ENCODE results near the gene DNM3. TPM values are rescaled to one million over a fixed set of nuclear protein-coding genes. Genes with fewer than 3 reads are reported as not detected.

The DNM3 gene
- total RNA-seq, 1 donor from 2014 or later, result 4.7 TPM

DNA sequence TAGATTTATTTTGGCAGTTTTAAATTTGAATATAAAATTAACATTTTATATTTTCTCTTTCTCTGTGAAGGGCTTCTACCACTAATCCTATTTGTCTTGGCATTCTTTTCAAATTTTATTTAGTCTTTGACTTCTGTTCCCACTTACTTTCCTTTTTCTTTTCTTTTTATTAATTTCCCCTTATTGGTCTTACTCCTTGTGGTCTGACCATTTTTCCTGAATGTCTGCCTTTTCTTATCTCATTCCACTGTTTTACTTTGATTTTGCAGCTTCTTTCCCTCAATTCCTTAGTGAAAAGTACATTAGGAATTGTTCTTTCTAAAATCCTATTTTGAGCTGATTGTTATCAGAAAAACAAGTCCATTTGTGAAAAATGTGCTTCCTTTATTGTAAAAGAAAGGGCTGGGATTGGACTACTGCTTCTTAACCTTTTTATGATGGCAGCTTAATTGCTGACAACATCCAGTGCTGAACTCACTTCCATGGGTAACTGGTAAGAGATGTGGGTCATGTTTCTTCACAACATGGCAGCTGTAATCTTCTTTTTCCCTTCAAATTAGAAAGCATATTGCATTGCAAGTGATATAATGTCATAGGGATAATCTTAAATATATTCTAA is 284.6 kb downstream of the DNM3 start:
- Mint-ChIP-seq H3K9me3 (ENCODE audit: unreplicated experiment) (no peaks in the 10 kb centered on the region), H3K36me3 (ENCODE audit: low read depth, unreplicated experiment) (no peaks in the 10 kb centered on the region), H3K27me3 (ENCODE audit: low read depth, unreplicated experiment) (no peaks in the 10 kb centered on the region), H3K4me1 (ENCODE audit: low read depth, unreplicated experiment) (no peaks in the 10 kb centered on the region), H3K27ac (ENCODE audit: unreplicated experiment) (no peak overlapping the region), H3K4me3 (ENCODE audit: unreplicated experiment) (no peak overlapping the region)
- Histone ChIP-seq H4K20me1 (ENCODE audit: insufficient read depth, low read length) (no peaks in the 10 kb centered on the region), H2AFZ (ENCODE audit: low read depth, low read length) (no peak overlapping the region), H3K27ac (ENCODE audit: low read depth, low read length) (no peak overlapping the region), H3K9ac (ENCODE audit: low read length) (no peak overlapping the region), H3K4me3 (ENCODE audit: insufficient read depth, low read depth, low read length) (no peak overlapping the region), H3K27me3 (ENCODE audit: insufficient read depth, low read length) (no peaks in the 10 kb centered on the region), H3K9me3 (ENCODE audit: insufficient read depth, low read depth, low read length) (no peaks in the 10 kb centered on the region), H3K4me1 (ENCODE audit: insufficient read depth, low read length) (no peaks in the 10 kb centered on the region), H3K4me2 (ENCODE audit: low read length) (no peak overlapping the region), H3K36me3 (ENCODE audit: insufficient read depth, low read length) (no peaks in the 10 kb centered on the region), H3K79me2 (ENCODE audit: insufficient read depth, low read length) (no peaks in the 10 kb centered on the region)
- FAIRE-seq (no peak), DNase-seq (ENCODE audit: low read depth) (no peak)
- TF ChIP-seq, protein P1, sequence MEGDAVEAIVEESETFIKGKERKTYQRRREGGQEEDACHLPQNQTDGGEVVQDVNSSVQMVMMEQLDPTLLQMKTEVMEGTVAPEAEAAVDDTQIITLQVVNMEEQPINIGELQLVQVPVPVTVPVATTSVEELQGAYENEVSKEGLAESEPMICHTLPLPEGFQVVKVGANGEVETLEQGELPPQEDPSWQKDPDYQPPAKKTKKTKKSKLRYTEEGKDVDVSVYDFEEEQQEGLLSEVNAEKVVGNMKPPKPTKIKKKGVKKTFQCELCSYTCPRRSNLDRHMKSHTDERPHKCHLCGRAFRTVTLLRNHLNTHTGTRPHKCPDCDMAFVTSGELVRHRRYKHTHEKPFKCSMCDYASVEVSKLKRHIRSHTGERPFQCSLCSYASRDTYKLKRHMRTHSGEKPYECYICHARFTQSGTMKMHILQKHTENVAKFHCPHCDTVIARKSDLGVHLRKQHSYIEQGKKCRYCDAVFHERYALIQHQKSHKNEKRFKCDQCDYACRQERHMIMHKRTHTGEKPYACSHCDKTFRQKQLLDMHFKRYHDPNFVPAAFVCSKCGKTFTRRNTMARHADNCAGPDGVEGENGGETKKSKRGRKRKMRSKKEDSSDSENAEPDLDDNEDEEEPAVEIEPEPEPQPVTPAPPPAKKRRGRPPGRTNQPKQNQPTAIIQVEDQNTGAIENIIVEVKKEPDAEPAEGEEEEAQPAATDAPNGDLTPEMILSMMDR (IDR thresholded peaks at IDR 0.05; ENCODE audit: insufficient read depth, low read depth, low read length), result no peak
- TF ChIP-seq EZH2 (IDR thresholded peaks at IDR 0.05; ENCODE audit: insufficient read depth, low read length), result no peak

DNA sequence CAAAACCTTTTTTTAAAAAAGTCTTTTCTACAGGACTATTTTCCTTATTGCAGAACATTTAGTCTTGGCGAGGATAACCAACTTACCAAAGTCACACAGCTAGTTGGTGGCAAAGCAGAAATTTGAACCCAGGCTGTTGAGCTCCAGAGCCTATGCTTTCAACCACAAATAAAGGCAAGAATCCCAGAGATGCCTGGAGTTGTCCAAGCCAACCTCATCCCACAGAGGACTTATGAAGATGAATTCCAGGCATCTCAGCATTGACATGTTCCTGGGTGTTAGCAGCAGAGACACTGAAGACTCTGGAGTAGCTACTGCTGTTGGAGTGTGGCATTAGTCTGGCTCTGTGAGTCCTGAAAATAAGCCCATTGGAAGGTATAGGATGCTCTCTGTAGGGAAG is 291.5 kb downstream of the DNM3 start:
- H3K4me3 ChIP-seq (ENCODE audit: insufficient read depth, low read depth, low read length), result no peak overlapping the region
- no peak for FAIRE-seq
- peaks cover 5% of the 10 kb centered on the region for H3K4me1 ChIP-seq (ENCODE audit: insufficient read depth, low read length)
- Mint-ChIP-seq H3K4me3 (ENCODE audit: unreplicated experiment) (no peak overlapping the region), H3K4me1 (ENCODE audit: low read depth, unreplicated experiment) (peaks cover 22% of the 10 kb centered on the region), H3K9me3 (ENCODE audit: unreplicated experiment) (no peaks in the 10 kb centered on the region), H3K27me3 (ENCODE audit: low read depth, unreplicated experiment) (no peaks in the 10 kb centered on the region), H3K27ac (ENCODE audit: unreplicated experiment) (no peak overlapping the region), H3K36me3 (ENCODE audit: low read depth, unreplicated experiment) (no peaks in the 10 kb centered on the region)
- H3K36me3 ChIP-seq (ENCODE audit: insufficient read depth, low read length), result no peaks in the 10 kb centered on the region
- no peak overlapping the region for H3K9ac ChIP-seq (ENCODE audit: low read length)
- H3K4me2 ChIP-seq (ENCODE audit: low read length), result no peak overlapping the region
- no peak overlapping the region for H2AFZ ChIP-seq (ENCODE audit: low read depth, low read length)
- DNase-seq (ENCODE audit: low read depth), result no peak
- H3K9me3 ChIP-seq (ENCODE audit: insufficient read depth, low read depth, low read length), result no peaks in the 10 kb centered on the region
- no peaks in the 10 kb centered on the region for H3K79me2 ChIP-seq (ENCODE audit: insufficient read depth, low read length)
- no peaks in the 10 kb centered on the region for H3K27me3 ChIP-seq (ENCODE audit: insufficient read depth, low read length)
- no peak overlapping the region for H3K27ac ChIP-seq (ENCODE audit: low read depth, low read length)
- H4K20me1 ChIP-seq (ENCODE audit: insufficient read depth, low read length), result no peaks in the 10 kb centered on the region
- TF ChIP-seq, protein P1 (IDR thresholded peaks at IDR 0.05; ENCODE audit: insufficient read depth, low read depth, low read length), result no peak
- no peak for TF ChIP-seq EZH2 (IDR thresholded peaks at IDR 0.05; ENCODE audit: insufficient read depth, low read length)

DNA sequence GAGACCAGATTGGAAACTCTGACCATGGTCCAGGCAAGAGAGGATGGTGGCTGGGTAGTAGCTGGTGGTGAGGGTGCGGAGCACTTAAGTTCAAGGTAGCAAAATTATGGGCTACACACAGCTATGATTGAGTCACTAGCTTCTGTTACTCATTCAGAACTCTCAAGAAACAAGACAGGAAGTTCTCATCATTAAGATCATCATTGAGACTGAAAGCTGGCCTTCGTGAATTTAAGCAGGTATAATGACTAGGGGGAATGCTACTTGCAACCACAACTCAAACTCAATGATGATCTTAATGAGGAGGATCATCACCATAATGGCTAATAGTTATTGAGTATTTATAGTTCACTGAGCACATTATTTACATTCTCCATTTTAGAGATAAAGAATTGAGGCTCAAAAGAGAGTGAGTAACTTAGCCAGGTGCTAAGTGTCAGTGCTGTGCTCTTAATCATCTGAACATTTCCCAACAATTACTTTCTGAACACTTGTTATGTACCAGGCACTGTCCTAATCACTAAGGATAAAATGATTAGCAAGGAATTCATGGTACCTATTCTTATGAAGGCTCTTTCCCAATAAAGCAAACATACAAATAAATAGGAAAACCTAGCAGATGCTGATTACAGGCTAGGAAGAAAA is 292.9 kb downstream of the DNM3 start:
- H3K4me3 Mint-ChIP-seq (ENCODE audit: unreplicated experiment), result no peak overlapping the region
- H3K4me1 Mint-ChIP-seq (ENCODE audit: low read depth, unreplicated experiment), result peaks cover 22% of the 10 kb centered on the region
- DNase-seq (ENCODE audit: low read depth) (peak; percentile 53), FAIRE-seq (peak; percentile 68)
- no peak overlapping the region for H3K27ac Mint-ChIP-seq (ENCODE audit: unreplicated experiment)
- Histone ChIP-seq H3K4me2 (ENCODE audit: low read length) (peak overlapping the region; percentile 1), H3K79me2 (ENCODE audit: insufficient read depth, low read length) (no peaks in the 10 kb centered on the region), H3K27ac (ENCODE audit: low read depth, low read length) (no peak overlapping the region), H3K27me3 (ENCODE audit: insufficient read depth, low read length) (no peaks in the 10 kb centered on the region), H2AFZ (ENCODE audit: low read depth, low read length) (no peak overlapping the region), H3K9me3 (ENCODE audit: insufficient read depth, low read depth, low read length) (no peaks in the 10 kb centered on the region), H3K4me3 (ENCODE audit: insufficient read depth, low read depth, low read length) (no peak overlapping the region), H3K4me1 (ENCODE audit: insufficient read depth, low read length) (peaks cover 5% of the 10 kb centered on the region), H3K9ac (ENCODE audit: low read length) (no peak overlapping the region), H4K20me1 (ENCODE audit: insufficient read depth, low read length) (no peaks in the 10 kb centered on the region), H3K36me3 (ENCODE audit: insufficient read depth, low read length) (no peaks in the 10 kb centered on the region)
- H3K9me3 Mint-ChIP-seq (ENCODE audit: unreplicated experiment), result no peaks in the 10 kb centered on the region
- H3K27me3 Mint-ChIP-seq (ENCODE audit: low read depth, unreplicated experiment), result no peaks in the 10 kb centered on the region
- no peaks in the 10 kb centered on the region for H3K36me3 Mint-ChIP-seq (ENCODE audit: low read depth, unreplicated experiment)
- no peak for TF ChIP-seq EZH2 (IDR thresholded peaks at IDR 0.05; ENCODE audit: insufficient read depth, low read length)
- TF ChIP-seq, protein P1 (IDR thresholded peaks at IDR 0.05; ENCODE audit: insufficient read depth, low read depth, low read length), result no peak
